Panc1 (cell line): Measurements from ENCODE around the gene TSTD2.

ENCODE experiments used
- POLR2AphosphoS5 ChIP-seq: IDR thresholded peaks from 2 replicates; pipeline ENCODE4 v1.6.1; 2012; ENCODE audit warnings: mild to moderate bottlenecking, low read depth, low read length, moderate library complexity
- SIN3A ChIP-seq: IDR thresholded peaks from 2 replicates; pipeline ENCODE4 v1.6.1; 2012; ENCODE audit warnings: low read depth, mild to moderate bottlenecking, low read length, moderate library complexity, borderline replicate concordance; ENCODE audit not compliant: insufficient read depth
- TCF7L2 ChIP-seq: IDR thresholded peaks from 2 replicates; pipeline ENCODE4 v1.6.1; 2011; ENCODE audit warnings: mild to moderate bottlenecking, low read depth, low read length, inconsistent platforms
- TF ChIP-seq, protein P1 (sequence below): fragments of 450-650 bp; IDR thresholded peaks from 2 replicates; pipeline ENCODE4 v1.5.1; 2017; ENCODE audit warnings: mild to moderate bottlenecking
- TF ChIP-seq, protein P2 (sequence below), 2 experiments: IDR thresholded peaks; 2 replicates each; pipeline ENCODE4 v1.6.1; 2011 to 2012; ENCODE audit warnings: low read depth in 2 of 2, control low read depth in 1 of 2, low read length in 1 of 2, mild to moderate bottlenecking in 1 of 2, moderate library complexity in 1 of 2; ENCODE audit not compliant: insufficient read depth in 1 of 2

DNA sequence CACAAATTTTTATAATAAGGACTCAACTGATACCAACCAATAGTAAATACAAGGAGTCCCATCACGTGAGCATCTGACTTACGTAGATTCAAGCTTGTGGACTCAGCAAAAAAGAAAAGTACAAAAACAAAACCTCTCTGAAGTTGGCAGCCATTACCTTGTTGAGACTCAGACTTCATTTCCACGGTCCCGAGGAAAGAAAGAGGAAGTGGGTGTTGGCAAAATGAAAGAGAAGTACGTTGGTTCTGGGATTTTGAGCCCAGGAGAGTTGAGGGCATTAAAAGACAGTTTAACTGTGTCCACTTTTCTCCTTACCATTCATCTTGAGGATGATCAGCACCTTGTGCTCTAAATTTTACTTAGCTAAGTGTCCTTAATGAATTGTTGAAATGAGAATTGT is 27.2 kb upstream of the TSTD2 start:
- TF ChIP-seq, protein P1, sequence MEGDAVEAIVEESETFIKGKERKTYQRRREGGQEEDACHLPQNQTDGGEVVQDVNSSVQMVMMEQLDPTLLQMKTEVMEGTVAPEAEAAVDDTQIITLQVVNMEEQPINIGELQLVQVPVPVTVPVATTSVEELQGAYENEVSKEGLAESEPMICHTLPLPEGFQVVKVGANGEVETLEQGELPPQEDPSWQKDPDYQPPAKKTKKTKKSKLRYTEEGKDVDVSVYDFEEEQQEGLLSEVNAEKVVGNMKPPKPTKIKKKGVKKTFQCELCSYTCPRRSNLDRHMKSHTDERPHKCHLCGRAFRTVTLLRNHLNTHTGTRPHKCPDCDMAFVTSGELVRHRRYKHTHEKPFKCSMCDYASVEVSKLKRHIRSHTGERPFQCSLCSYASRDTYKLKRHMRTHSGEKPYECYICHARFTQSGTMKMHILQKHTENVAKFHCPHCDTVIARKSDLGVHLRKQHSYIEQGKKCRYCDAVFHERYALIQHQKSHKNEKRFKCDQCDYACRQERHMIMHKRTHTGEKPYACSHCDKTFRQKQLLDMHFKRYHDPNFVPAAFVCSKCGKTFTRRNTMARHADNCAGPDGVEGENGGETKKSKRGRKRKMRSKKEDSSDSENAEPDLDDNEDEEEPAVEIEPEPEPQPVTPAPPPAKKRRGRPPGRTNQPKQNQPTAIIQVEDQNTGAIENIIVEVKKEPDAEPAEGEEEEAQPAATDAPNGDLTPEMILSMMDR: no peak
- TF ChIP-seq POLR2AphosphoS5 (no peak), SIN3A (no peak), TCF7L2 (no peak)
- TF ChIP-seq, protein P2, sequence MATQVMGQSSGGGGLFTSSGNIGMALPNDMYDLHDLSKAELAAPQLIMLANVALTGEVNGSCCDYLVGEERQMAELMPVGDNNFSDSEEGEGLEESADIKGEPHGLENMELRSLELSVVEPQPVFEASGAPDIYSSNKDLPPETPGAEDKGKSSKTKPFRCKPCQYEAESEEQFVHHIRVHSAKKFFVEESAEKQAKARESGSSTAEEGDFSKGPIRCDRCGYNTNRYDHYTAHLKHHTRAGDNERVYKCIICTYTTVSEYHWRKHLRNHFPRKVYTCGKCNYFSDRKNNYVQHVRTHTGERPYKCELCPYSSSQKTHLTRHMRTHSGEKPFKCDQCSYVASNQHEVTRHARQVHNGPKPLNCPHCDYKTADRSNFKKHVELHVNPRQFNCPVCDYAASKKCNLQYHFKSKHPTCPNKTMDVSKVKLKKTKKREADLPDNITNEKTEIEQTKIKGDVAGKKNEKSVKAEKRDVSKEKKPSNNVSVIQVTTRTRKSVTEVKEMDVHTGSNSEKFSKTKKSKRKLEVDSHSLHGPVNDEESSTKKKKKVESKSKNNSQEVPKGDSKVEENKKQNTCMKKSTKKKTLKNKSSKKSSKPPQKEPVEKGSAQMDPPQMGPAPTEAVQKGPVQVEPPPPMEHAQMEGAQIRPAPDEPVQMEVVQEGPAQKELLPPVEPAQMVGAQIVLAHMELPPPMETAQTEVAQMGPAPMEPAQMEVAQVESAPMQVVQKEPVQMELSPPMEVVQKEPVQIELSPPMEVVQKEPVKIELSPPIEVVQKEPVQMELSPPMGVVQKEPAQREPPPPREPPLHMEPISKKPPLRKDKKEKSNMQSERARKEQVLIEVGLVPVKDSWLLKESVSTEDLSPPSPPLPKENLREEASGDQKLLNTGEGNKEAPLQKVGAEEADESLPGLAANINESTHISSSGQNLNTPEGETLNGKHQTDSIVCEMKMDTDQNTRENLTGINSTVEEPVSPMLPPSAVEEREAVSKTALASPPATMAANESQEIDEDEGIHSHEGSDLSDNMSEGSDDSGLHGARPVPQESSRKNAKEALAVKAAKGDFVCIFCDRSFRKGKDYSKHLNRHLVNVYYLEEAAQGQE (IDR thresholded peaks at IDR 0.05; ENCODE audit: insufficient read depth in 1 of 2, low read depth in 2 of 2, low read length in 1 of 2): no peak
